Endothelial cell (in vitro differentiated cells): Measurements from ENCODE around the gene KNDC1. TPM values are rescaled to one million over a fixed set of nuclear protein-coding genes. Genes with fewer than 3 reads are reported as not detected.
"Not testable (repeated sequence)": the region's sequence is repeated elsewhere in the genome, so short reads cannot be mapped to it uniquely, and the experiment has no call there.

Source experiments
- DNase-seq: peaks from one replicate; pipeline ENCODE4 v3.0.0; 2021; ENCODE audit warnings: low spot score
- H3K27ac Mint-ChIP-seq: one replicate; pipeline ENCODE4 v1.8.0; 2021; ENCODE audit warnings: mixed read lengths, inconsistent platforms; ENCODE audit not compliant: unreplicated experiment
- H3K27me3 Mint-ChIP-seq: one replicate; pipeline ENCODE4 v1.8.0; 2021; ENCODE audit warnings: mild to moderate bottlenecking, moderate library complexity, mixed read lengths, inconsistent platforms; ENCODE audit not compliant: unreplicated experiment
- H3K36me3 Mint-ChIP-seq: one replicate; pipeline ENCODE4 v1.8.0; 2021; ENCODE audit warnings: mild to moderate bottlenecking, low read depth, mixed read lengths, inconsistent platforms; ENCODE audit not compliant: unreplicated experiment
- H3K4me1 Mint-ChIP-seq: one replicate; pipeline ENCODE4 v1.8.0; 2021; ENCODE audit warnings: mild to moderate bottlenecking, mixed read lengths, inconsistent platforms; ENCODE audit not compliant: unreplicated experiment
- H3K4me3 Mint-ChIP-seq: one replicate; pipeline ENCODE4 v1.8.0; 2021; ENCODE audit warnings: mild to moderate bottlenecking, mixed read lengths, inconsistent platforms; ENCODE audit not compliant: unreplicated experiment
- H3K9me3 Mint-ChIP-seq: one replicate; pipeline ENCODE4 v1.8.0; 2021; ENCODE audit warnings: mixed read lengths, inconsistent platforms; ENCODE audit not compliant: unreplicated experiment
- total RNA-seq: library from RNA; stranded (reverse); fragmentation: NEBNext Ultra II Directional; extraction: Animal tissue kit (Norgen Biotek cat#: 25700); gene quantifications from one replicate; pipeline ENCODE4 v1.2.1, GENCODE V29; 2021; ENCODE audit not compliant: unreplicated experiment
- TF ChIP-seq, protein P1 (sequence below): fragments of 200-600 bp; sonication (generic); IDR thresholded peaks from one replicate; pipeline ENCODE4 v1.5.0; 2021; ENCODE audit warnings: antibody characterized with exemption; ENCODE audit not compliant: unreplicated experiment

The KNDC1 gene
- total RNA-seq, 1 donor from 2014 or later, result 1.3 TPM

DNA sequence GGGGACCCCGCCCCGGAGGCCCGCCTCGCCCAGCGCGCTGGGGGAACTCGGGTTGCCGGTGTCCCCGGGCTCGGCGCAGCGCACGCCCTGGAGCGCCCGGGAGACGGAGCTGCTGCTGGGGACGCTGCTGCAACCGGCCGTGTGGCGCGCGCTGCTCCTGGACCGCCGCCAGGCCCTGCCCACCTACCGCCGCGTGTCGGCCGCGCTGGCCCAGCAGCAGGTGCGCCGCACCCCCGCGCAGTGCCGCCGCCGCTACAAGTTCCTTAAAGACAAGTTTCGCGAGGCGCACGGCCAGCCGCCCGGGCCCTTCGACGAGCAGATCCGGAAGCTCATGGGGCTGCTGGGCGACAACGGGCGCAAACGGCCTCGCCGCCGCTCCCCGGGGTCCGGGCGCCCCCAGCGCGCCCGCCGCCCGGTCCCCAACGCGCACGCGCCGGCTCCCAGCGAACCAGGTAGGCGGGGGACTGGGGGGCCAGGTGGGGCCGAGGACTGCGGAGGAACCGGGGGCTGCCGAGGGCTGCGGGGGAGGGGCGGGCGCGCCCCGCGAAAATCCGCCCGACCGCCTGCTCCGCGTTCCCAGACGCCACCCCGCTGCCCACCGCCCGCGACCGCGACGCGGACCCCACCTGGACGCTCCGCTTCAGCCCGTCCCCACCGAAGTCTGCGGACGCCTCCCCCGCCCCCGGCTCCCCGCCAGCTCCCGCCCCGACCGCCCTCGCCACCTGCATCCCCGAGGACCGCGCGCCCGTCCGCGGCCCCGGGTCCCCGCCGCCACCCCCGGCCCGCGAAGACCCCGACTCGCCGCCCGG is 70.6 kb downstream of the KNDC1 start:
- H3K9me3 Mint-ChIP-seq, result no peaks in the 10 kb centered on the region
- no peak for DNase-seq
- peaks cover 34% of the 10 kb centered on the region for H3K27me3 Mint-ChIP-seq
- TF ChIP-seq, protein P1, sequence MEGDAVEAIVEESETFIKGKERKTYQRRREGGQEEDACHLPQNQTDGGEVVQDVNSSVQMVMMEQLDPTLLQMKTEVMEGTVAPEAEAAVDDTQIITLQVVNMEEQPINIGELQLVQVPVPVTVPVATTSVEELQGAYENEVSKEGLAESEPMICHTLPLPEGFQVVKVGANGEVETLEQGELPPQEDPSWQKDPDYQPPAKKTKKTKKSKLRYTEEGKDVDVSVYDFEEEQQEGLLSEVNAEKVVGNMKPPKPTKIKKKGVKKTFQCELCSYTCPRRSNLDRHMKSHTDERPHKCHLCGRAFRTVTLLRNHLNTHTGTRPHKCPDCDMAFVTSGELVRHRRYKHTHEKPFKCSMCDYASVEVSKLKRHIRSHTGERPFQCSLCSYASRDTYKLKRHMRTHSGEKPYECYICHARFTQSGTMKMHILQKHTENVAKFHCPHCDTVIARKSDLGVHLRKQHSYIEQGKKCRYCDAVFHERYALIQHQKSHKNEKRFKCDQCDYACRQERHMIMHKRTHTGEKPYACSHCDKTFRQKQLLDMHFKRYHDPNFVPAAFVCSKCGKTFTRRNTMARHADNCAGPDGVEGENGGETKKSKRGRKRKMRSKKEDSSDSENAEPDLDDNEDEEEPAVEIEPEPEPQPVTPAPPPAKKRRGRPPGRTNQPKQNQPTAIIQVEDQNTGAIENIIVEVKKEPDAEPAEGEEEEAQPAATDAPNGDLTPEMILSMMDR, result no peak
- peaks cover 4% of the 10 kb centered on the region for H3K36me3 Mint-ChIP-seq
- peaks cover 5% of the 10 kb centered on the region for H3K4me1 Mint-ChIP-seq
- no peak overlapping the region for H3K27ac Mint-ChIP-seq
- no peak overlapping the region for H3K4me3 Mint-ChIP-seq

DNA sequence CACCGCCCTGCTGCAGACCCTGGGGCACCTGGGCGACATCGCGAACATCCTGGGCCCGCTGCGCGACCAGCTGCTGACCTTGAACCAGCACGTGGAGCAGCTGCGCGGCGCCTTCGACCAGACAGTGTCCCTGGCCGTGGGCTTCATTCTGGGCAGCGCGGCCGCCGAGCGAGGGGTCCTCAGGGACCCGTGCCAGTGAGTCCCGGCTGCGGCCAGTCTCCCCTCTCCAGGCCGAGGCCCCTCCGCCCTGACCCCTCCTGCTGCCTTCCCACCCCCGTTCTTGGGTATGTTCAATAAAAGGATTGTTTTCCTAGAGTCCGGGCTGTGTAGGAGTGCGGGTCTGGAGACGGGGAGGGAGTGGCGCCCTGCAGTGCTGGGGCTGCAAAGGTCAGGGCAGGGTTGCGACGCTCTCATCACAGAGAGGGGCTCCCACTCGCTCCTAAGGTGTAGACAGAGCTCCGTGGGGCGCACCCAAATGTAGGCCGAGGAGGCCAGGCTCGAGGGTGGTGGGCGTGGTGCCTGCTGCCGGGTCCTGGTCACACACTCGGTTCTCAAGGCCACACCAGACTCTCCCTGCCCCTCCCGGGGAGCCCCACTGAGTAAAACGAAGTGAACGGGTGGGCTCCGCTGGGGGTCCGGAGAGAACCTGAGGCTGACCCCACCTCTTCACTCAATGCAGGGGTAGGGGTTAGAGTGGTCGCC is 71.4 kb downstream of the KNDC1 start:
- Mint-ChIP-seq H3K27ac (no peak overlapping the region), H3K9me3 (no peaks in the 10 kb centered on the region), H3K27me3 (peaks cover 30% of the 10 kb centered on the region), H3K4me1 (peaks cover 5% of the 10 kb centered on the region), H3K4me3 (no peak overlapping the region), H3K36me3 (peaks cover 4% of the 10 kb centered on the region)
- no peak for DNase-seq
- TF ChIP-seq, protein P1, result no peak

DNA sequence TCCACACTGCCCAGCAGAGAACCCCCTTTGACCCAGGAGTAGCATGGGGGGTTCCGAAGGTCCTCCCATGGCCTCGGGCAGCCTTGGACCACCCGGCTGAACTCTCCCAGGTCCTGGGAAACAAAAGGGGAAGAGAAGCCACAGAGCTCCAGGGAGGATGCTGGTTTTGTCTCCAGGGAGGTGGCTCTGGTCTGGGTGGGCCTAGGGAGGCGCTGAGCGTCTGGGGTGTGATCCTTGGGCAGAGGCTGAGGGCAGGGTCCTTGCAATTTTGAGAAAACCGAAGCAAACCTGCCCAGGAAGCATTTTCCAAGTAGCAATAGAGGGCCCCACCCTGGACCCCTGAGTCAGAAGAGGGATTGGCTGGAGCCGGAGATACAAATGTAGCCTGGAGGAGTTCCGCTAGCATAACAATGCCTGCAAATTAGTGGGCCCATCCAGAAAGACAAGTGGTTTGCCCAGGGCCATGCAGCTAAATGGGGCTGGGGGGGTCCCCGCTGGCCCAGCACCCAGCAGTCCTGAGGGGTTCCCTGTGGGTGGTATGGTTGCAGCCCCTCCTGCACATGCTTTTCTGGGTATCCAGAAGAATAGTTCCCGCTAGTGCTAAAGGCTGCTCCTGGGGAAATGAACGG is 72.0 kb downstream of the KNDC1 start:
- H3K27me3 Mint-ChIP-seq, result peaks cover 27% of the 10 kb centered on the region
- DNase-seq, result no peak
- peaks cover 4% of the 10 kb centered on the region for H3K36me3 Mint-ChIP-seq
- no peak overlapping the region for H3K4me3 Mint-ChIP-seq
- TF ChIP-seq, protein P1, result no peak
- H3K4me1 Mint-ChIP-seq, result peaks cover 5% of the 10 kb centered on the region
- H3K9me3 Mint-ChIP-seq, result no peaks in the 10 kb centered on the region
- no peak overlapping the region for H3K27ac Mint-ChIP-seq

DNA sequence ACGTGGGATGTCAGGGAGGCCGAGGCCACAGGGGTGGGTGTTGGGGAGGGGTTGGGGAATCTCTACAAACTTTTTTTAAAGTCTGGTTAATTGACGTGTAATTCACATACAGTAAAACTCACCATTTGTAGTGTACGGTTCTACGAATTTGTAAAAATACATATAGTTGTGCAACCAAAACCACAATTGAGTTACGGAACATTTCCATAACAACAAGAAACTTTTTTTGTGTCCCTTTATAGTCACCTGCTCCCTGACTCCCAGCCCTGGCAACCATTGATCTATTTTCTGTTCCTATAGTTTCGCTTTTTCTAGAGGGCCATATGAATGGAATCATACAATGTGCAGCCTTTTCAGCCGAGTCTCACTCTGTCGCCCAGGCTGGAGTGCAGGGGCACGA is 74.8 kb downstream of the KNDC1 start:
- H3K27me3 Mint-ChIP-seq, result peaks cover 22% of the 10 kb centered on the region
- not testable (repeated sequence) for H3K4me1 Mint-ChIP-seq, H3K9me3 Mint-ChIP-seq, DNase-seq, H3K27ac Mint-ChIP-seq, H3K4me3 Mint-ChIP-seq, H3K36me3 Mint-ChIP-seq

DNA sequence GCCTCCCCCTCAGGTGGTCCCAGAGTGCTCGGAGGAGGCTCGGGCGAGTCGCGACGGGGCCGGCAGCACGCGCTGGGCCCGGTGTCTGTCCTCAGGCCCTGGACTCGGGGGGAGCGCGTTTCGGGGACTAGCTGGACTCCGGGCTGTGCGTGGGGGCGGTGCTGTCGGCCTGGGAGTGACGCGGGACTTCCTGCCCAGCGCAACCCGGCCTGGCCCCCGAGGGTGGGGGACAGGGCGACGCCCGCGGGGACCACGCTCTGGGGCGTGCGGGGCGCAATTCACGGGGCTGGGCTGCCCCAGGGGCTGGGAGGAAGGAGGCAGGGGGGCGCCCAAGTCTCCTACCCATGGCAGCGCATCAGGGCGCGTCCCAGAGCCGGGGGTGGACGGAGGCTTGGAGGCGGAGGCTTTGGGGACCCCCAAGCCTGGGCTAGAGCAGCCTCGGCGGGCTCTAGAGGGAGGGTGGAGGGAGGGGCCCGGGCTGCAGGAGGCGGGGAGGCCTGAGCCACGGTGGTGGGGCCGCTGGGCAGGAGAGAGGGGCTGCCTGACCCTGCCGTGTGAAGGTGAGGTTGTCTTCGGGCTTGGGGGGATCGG is 75.3 kb downstream of the KNDC1 start:
- H3K9me3 Mint-ChIP-seq, result no peaks in the 10 kb centered on the region
- TF ChIP-seq, protein P1, result no peak
- no peak overlapping the region for H3K4me3 Mint-ChIP-seq
- no peak for DNase-seq
- no peak overlapping the region for H3K27ac Mint-ChIP-seq
- no peaks in the 10 kb centered on the region for H3K4me1 Mint-ChIP-seq
- peaks cover 3% of the 10 kb centered on the region for H3K36me3 Mint-ChIP-seq
- H3K27me3 Mint-ChIP-seq, result peaks cover 22% of the 10 kb centered on the region
